GM12878 (cell line): ENCODE measurements around the gene BFSP1. TPM values are rescaled to one million over a fixed set of nuclear protein-coding genes. Genes with fewer than 3 reads are reported as not detected.
A peak's percentile ranks its signal among the peaks of the same experiment; 100 is the strongest.

ENCODE experiments used
- ATAC-seq: fragments of 200-7000 bp; cut with Tn5 transposase; 3 replicates; pipeline ENCODE4 v1.9.1; 2020; ENCODE audit warnings: mild to moderate bottlenecking, moderate library complexity
- BruUV-seq: library from RNA; stranded (reverse); fragments of 400-500 nt; replicated peaks from 2 replicates; lab custom pipeline; 2021; lab: Mats Ljungman, UMichigan
- CTCF ChIA-PET: fragments of 300-600 bp; sonication (Branson Sonifier 250); formaldehyde crosslinking; extraction: SDS; loops from one replicate; lab custom pipeline; 2021; ENCODE audit warnings: inconsistent platforms; lab: Yijun Ruan, JAX
- POLR2A ChIA-PET: fragments of 350-600 bp; formaldehyde crosslinking; extraction: SDS; loops from one replicate; lab custom pipeline; 2021; ENCODE audit warnings: inconsistent platforms; lab: Charles Lee
- RAD21 ChIA-PET: fragments of 300-600 bp; sonication (Branson Sonifier 250); formaldehyde crosslinking; loops from one replicate; lab custom pipeline; 2023; ENCODE audit warnings: antibody characterized with exemption; ENCODE audit not compliant: unreplicated experiment; lab: Charles Lee
- SMC1A ChIA-PET: fragments of 300-600 bp; sonication (Branson Sonifier 250); formaldehyde crosslinking; loops from one replicate; lab custom pipeline; 2023; ENCODE audit not compliant: unreplicated experiment, uncharacterized antibody; lab: Charles Lee
- DNase-seq: peaks from one replicate; pipeline ENCODE4 v3.0.0-alpha.2; 2011; ENCODE audit warnings: low read depth, low spot score
- FAIRE-seq: peaks from 3 replicates; lab custom pipeline; 2011; peaks lifted over from hg19 to GRCh38; lab: Jason Lieb, UNC
- H2AFZ ChIP-seq: 2 replicates; pipeline ENCODE4 v1.6.0; 2011; ENCODE audit warnings: low read depth, low read length, control low read depth; ENCODE audit not compliant: control insufficient read depth
- H3K27ac ChIP-seq: 2 replicates; pipeline ENCODE4 v1.5.1; 2011; ENCODE audit warnings: control low read depth; ENCODE audit not compliant: control insufficient read depth, insufficient read depth
- H3K27me3 ChIP-seq, 2 experiments: replicated peaks in 1 of 2; 2 replicates each; pipeline versions ENCODE4 v1.6.0 to v1.6.1; 2011; ENCODE audit warnings: low read length in 1 of 2; ENCODE audit not compliant: control insufficient read depth in 2 of 2, insufficient read depth in 2 of 2
- H3K36me3 ChIP-seq, 2 experiments: 2 replicates each; pipeline ENCODE4 v1.5.1; 2011; ENCODE audit warnings: low read length in 1 of 2; ENCODE audit not compliant: control insufficient read depth in 2 of 2, insufficient read depth in 2 of 2
- H3K4me1 ChIP-seq: 2 replicates; pipeline ENCODE4 v1.6.1; 2011; ENCODE audit warnings: mild to moderate bottlenecking, low read length, moderate library complexity, mixed read lengths; ENCODE audit not compliant: control insufficient read depth, insufficient read depth
- H3K4me2 ChIP-seq: 2 replicates; pipeline ENCODE4 v1.6.0; 2011; ENCODE audit warnings: control low read depth; ENCODE audit not compliant: control insufficient read depth, insufficient read depth
- H3K4me3 ChIP-seq: fragments of 200-600 bp; sonication (generic); 2 replicates; pipeline ENCODE4 v1.5.1; 2016
- H3K79me2 ChIP-seq: 2 replicates; pipeline ENCODE4 v1.6.0; 2011; ENCODE audit warnings: low read length; ENCODE audit not compliant: control insufficient read depth, insufficient read depth
- H3K9ac ChIP-seq: 2 replicates; pipeline ENCODE4 v1.8.0; 2011; ENCODE audit warnings: low read length, control low read depth, mixed read lengths; ENCODE audit not compliant: control insufficient read depth, insufficient read depth
- H3K9me3 ChIP-seq: replicated peaks from 3 replicates; pipeline ENCODE4 v1.5.1; 2011; ENCODE audit warnings: mild to moderate bottlenecking, low read length; ENCODE audit not compliant: control insufficient read depth, insufficient read depth
- H4K20me1 ChIP-seq: 2 replicates; pipeline ENCODE4 v1.6.0; 2011; ENCODE audit not compliant: control insufficient read depth, insufficient read depth
- ATF7 ChIP-seq: fragments of 450-650 bp; IDR thresholded peaks from 2 replicates; pipeline ENCODE4 v1.6.1; 2016; ENCODE audit warnings: low read depth, mild to moderate bottlenecking
- EP300 ChIP-seq, 2 experiments: fragments of 150-350 bp in 1 of 2; IDR thresholded peaks; 2 replicates each; pipeline ENCODE4 v1.6.1; 2011 to 2012; ENCODE audit warnings: low read depth in 2 of 2, low read length in 2 of 2, borderline replicate concordance in 1 of 2, improper control_type of control experiment in 1 of 2, inconsistent platforms in 1 of 2; ENCODE audit not compliant: control insufficient read depth in 1 of 2
- ESRRA ChIP-seq: IDR thresholded peaks from 2 replicates; pipeline ENCODE4 v1.6.1; 2012; ENCODE audit warnings: mild to moderate bottlenecking, low read length, improper control_type of control experiment
- GABPA ChIP-seq: IDR thresholded peaks from 2 replicates; pipeline ENCODE4 v1.6.1; 2014; ENCODE audit warnings: antibody characterized with exemption, low read depth, mild to moderate bottlenecking, inconsistent platforms
- NFYA ChIP-seq: IDR thresholded peaks from 2 replicates; pipeline ENCODE4 v1.6.1; 2011; ENCODE audit warnings: low read depth, mild to moderate bottlenecking, low read length, improper control_type of control experiment, borderline replicate concordance
- STAT3 ChIP-seq: IDR thresholded peaks from 2 replicates; pipeline ENCODE4 v1.6.1; 2011; ENCODE audit warnings: low read depth, low read length, improper control_type of control experiment
- SUPT20H ChIP-seq: IDR thresholded peaks from 2 replicates; pipeline ENCODE4 v1.6.1; 2011; ENCODE audit warnings: low read depth, mild to moderate bottlenecking, low read length, moderate library complexity, borderline replicate concordance; ENCODE audit not compliant: control insufficient read depth
- ZSCAN29 ChIP-seq: fragments of 450-650 bp; IDR thresholded peaks from 2 replicates; pipeline ENCODE4 v1.6.1; 2017; ENCODE audit warnings: mild to moderate bottlenecking, moderate library complexity
- WGBS: methylation state at CpG from one replicate; pipeline ENCODE4 v1.1.6; 2016; ENCODE audit warnings: low lambda C conversion rate; ENCODE audit not compliant: insufficient replicate concordance, insufficient coverage; ENCODE audit errors: missing lambda C conversion rate; 5-methylcytosine and 5-hydroxymethylcytosine counted together
- in situ Hi-C: fragments of 300-500 bp; cut with MboI; formaldehyde crosslinking; loops from 9 replicates; pipeline ENCODE4 v1.14.3; 2018; ENCODE audit warnings: mixed read lengths
- intact Hi-C: fragments of 100-400 bp; cut with micrococcal nuclease; formaldehyde crosslinking; loops from one replicate; pipeline ENCODE4 v1.14.2; 2022; ENCODE audit not compliant: unreplicated experiment
- polyA plus RNA-seq, 11 experiments: library from polyadenylated mRNA; depleted of rRNA in 4 of 11; unstranded in 6 of 11; stranded (reverse) in 5 of 11; fragments of >200 nt; fragmentation: Nextera tagmentation in 4 of 11; fragmentation: Illumina TruSeq in 1 of 11; extraction: Ambion mirVana in 4 of 11; extraction: Trizol in 1 of 11; gene quantifications; 1 replicate in 1 of 11; 2 replicates in 10 of 11; pipeline versions ENCODE4 v1.2.1 to v1.2.3, GENCODE V29; 2011 to 2016; ENCODE audit warnings: inconsistent platforms in 2 of 11, missing spikeins in 2 of 11, low read depth in 1 of 11
- total RNA-seq, 4 experiments: library from RNA; depleted of rRNA in 3 of 4; stranded (reverse); fragments of >200 nt in 3 of 4; fragmentation: Illumina TruSeq in 1 of 4; extraction: Trizol in 1 of 4; gene quantifications; 2 replicates each; pipeline versions ENCODE4 v1.2.1 to v1.2.3, GENCODE V29; 2013 to 2021
- TF ChIP-seq, protein P1 (sequence below): IDR thresholded peaks from 2 replicates; pipeline ENCODE4 v1.6.1; 2011; ENCODE audit warnings: low read depth, low read length, improper control_type of control experiment, borderline replicate concordance
- TF ChIP-seq, protein P2 (sequence below): fragments of 450-650 bp; IDR thresholded peaks from 2 replicates; pipeline ENCODE4 v1.6.1; 2017; ENCODE audit warnings: mild to moderate bottlenecking, low read depth, inconsistent platforms; ENCODE audit not compliant: poor library complexity, severe bottlenecking

BFSP1 gene
- total and polyA plus RNA-seq, 10 of the 15 experiments (the other 5 are each of a cell fraction or from before 2014, with no cell fraction given), result 0.06 to 0.22 (median 0.11) TPM; not detected in 3

DNA sequence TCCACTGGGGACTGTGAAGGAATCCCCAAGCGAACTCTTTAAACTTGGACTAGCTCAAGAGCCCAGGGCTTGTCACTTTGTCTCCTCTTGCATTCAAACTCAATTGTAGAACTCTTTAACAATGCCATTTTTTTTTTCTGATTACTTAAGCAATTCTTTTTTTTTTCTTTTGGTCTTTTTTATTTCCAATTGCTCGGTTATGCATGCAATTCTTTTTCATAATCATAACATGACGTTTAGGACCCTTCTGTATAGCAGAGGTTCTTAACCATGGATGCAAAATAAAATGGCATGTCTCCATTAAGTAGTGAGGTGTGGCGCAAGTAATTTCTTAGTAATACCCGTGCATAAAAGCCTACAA is 466 bp upstream of the BFSP1 start:
- 55% methylated on average over 5 of the region's 5 CpGs for WGBS
- ATAC-seq (no peak), DNase-seq (no peak), FAIRE-seq (no peak)
- H4K20me1 ChIP-seq, result no peaks in the 10 kb centered on the region
- intact Hi-C loops (no loop called here), in situ Hi-C loops (no loop called here)
- TF ChIP-seq ATF7, result no peak
- no peak for TF ChIP-seq NFYA
- TF ChIP-seq, protein P1, sequence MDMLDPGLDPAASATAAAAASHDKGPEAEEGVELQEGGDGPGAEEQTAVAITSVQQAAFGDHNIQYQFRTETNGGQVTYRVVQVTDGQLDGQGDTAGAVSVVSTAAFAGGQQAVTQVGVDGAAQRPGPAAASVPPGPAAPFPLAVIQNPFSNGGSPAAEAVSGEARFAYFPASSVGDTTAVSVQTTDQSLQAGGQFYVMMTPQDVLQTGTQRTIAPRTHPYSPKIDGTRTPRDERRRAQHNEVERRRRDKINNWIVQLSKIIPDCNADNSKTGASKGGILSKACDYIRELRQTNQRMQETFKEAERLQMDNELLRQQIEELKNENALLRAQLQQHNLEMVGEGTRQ, result no peak
- TF ChIP-seq ESRRA, result no peak
- TF ChIP-seq, protein P2, sequence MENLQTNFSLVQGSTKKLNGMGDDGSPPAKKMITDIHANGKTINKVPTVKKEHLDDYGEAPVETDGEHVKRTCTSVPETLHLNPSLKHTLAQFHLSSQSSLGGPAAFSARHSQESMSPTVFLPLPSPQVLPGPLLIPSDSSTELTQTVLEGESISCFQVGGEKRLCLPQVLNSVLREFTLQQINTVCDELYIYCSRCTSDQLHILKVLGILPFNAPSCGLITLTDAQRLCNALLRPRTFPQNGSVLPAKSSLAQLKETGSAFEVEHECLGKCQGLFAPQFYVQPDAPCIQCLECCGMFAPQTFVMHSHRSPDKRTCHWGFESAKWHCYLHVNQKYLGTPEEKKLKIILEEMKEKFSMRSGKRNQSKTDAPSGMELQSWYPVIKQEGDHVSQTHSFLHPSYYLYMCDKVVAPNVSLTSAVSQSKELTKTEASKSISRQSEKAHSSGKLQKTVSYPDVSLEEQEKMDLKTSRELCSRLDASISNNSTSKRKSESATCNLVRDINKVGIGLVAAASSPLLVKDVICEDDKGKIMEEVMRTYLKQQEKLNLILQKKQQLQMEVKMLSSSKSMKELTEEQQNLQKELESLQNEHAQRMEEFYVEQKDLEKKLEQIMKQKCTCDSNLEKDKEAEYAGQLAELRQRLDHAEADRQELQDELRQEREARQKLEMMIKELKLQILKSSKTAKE, result no peak
- TF ChIP-seq STAT3, result no peak
- TF ChIP-seq SUPT20H, result no peak
- TF ChIP-seq ZSCAN29, result no peak
- TF ChIP-seq GABPA, result no peak
- TF ChIP-seq EP300 (IDR thresholded peaks at IDR 0.05; ENCODE audit: borderline replicate concordance in 1 of 2, control insufficient read depth in 1 of 2, low read depth in 2 of 2, low read length in 2 of 2), result no peak
- no peaks in the 10 kb centered on the region for H3K79me2 ChIP-seq
- ChIA-PET RAD21 (no interaction called here), POLR2A (no interaction called here), CTCF (no interaction called here), SMC1A (no interaction called here)
- H3K27me3 ChIP-seq, result peaks cover 0 to 1% of the 10 kb centered on the region in 2 experiments; a peak in 2 of 4 replicates
- BruUV-seq, result no TSS peak
- no peaks in the 10 kb centered on the region; the same call in 1 of the 2 replicates for H3K4me1 ChIP-seq
- H3K9me3 ChIP-seq, result no peaks in the 10 kb centered on the region
- peak overlapping the region; percentile 8 for H2AFZ ChIP-seq
- H3K27ac ChIP-seq, result no peak overlapping the region
- H3K36me3 ChIP-seq, result no peaks in the 10 kb centered on the region
- H3K9ac ChIP-seq, result no peak overlapping the region; the same call in 1 of the 2 replicates
- peak overlapping the region; percentile 65 for H3K4me2 ChIP-seq
- H3K4me3 ChIP-seq, result peak overlapping the region; percentile 75; the same call in 1 of the 2 replicates
